A549 (cell line): ENCODE results near the gene ABCB11.

ENCODE experiments used
- CTCF ChIP-seq: fragments of >200 bp; sonication (Bioruptor Twin); formaldehyde crosslinking; IDR thresholded peaks from 3 replicates; pipeline ENCODE4 v1.5.1; 2016
- MAZ ChIP-seq: fragments of 150-350 bp; IDR thresholded peaks from 2 replicates; pipeline ENCODE4 v1.6.1; 2014; ENCODE audit warnings: antibody characterized with exemption, low read depth, low read length, borderline replicate concordance
- RNF2 ChIP-seq: fragments of 200-600 bp; sonication (generic); IDR thresholded peaks from 2 replicates; pipeline ENCODE4 v1.6.1; 2016; ENCODE audit warnings: low read depth, mild to moderate bottlenecking, antibody characterized with exemption, moderate library complexity, borderline replicate concordance
- TF ChIP-seq, protein P1 (sequence below): fragments of 200-600 bp; sonication (generic); IDR thresholded peaks from 2 replicates; pipeline ENCODE4 v1.6.1; 2016; ENCODE audit warnings: antibody characterized with exemption, mild to moderate bottlenecking, moderate library complexity

DNA sequence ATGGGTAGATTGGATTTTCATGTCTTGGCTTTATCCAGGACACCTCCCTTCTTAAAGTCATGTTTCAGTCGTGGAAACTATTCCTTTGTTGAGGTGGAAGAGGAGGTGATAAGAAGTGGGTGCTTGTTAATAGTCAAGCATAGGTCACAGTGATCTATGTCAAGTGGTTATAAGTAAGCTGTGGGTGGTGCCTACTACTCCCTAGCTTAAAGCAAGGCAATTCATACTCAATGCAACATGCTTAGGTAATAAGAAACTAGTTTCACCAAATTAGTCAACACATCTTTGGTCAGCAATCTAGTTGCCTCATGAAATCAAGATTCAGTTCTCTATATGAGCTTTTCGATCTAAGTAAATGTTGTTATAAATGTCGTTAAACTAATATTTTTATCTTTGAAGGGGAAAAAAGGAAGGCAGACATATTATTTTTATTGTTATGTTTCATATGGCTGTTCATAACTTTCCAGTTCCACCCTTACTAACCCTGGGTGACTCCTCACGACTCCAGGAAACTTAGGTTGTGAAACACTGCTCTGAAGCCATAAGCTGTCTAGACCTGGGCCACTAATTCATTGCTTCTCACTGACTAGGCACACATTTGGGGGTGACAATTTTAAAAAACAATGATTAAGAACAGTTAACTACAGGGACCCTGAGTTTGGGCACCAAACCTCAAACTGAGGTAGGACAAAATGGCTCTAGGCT is 5.8 kb upstream of the ABCB11 start:
- TF ChIP-seq RNF2 (no peak), CTCF (no peak), MAZ (no peak)
- TF ChIP-seq, protein P1, sequence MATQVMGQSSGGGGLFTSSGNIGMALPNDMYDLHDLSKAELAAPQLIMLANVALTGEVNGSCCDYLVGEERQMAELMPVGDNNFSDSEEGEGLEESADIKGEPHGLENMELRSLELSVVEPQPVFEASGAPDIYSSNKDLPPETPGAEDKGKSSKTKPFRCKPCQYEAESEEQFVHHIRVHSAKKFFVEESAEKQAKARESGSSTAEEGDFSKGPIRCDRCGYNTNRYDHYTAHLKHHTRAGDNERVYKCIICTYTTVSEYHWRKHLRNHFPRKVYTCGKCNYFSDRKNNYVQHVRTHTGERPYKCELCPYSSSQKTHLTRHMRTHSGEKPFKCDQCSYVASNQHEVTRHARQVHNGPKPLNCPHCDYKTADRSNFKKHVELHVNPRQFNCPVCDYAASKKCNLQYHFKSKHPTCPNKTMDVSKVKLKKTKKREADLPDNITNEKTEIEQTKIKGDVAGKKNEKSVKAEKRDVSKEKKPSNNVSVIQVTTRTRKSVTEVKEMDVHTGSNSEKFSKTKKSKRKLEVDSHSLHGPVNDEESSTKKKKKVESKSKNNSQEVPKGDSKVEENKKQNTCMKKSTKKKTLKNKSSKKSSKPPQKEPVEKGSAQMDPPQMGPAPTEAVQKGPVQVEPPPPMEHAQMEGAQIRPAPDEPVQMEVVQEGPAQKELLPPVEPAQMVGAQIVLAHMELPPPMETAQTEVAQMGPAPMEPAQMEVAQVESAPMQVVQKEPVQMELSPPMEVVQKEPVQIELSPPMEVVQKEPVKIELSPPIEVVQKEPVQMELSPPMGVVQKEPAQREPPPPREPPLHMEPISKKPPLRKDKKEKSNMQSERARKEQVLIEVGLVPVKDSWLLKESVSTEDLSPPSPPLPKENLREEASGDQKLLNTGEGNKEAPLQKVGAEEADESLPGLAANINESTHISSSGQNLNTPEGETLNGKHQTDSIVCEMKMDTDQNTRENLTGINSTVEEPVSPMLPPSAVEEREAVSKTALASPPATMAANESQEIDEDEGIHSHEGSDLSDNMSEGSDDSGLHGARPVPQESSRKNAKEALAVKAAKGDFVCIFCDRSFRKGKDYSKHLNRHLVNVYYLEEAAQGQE: no peak
